GM18499 (cell line): ENCODE measurements around the gene FSTL4.

Experiments used
- ATAC-seq: cut with Tn5 transposase; IDR thresholded peaks from one replicate; pipeline ENCODE4 v1.9.1; 2021; ENCODE audit warnings: moderate number of reproducible peaks; ENCODE audit not compliant: insufficient read depth, unreplicated experiment

FSTL4 gene

GRCh38 chr5:133483406-133484090 lies 128.8 kb downstream of the FSTL4 start:
- ATAC-seq = no peak

GRCh38 chr5:133482028-133482427 lies 130.3 kb downstream of the FSTL4 start:
- no peak for ATAC-seq

GRCh38 chr5:133480866-133481265 lies 131.5 kb downstream of the FSTL4 start:
- no peak for ATAC-seq

- ATAC-seq = no peak
Measured at GRCh38 chr5:133480366-133480765, 132.0 kb downstream of the FSTL4 start.

GRCh38 chr5:133478199-133478985 lies 133.9 kb downstream of the FSTL4 start:
- ATAC-seq = no peak

- no peak for ATAC-seq
Measured at GRCh38 chr5:133475986-133476385, 136.4 kb downstream of the FSTL4 start.

GRCh38 chr5:133474851-133475590 lies 137.3 kb downstream of the FSTL4 start:
- ATAC-seq = no peak

- no peak for ATAC-seq
Measured at GRCh38 chr5:133473291-133473690, 139.1 kb downstream of the FSTL4 start.

GRCh38 chr5:133472829-133473228 lies 139.5 kb downstream of the FSTL4 start:
- no peak for ATAC-seq

- ATAC-seq = no peak
Measured at GRCh38 chr5:133471699-133472098, 140.6 kb downstream of the FSTL4 start.

GRCh38 chr5:133470841-133471240 lies 141.5 kb downstream of the FSTL4 start:
- no peak for ATAC-seq

- no peak for ATAC-seq
Measured at GRCh38 chr5:133469846-133470245, 142.5 kb downstream of the FSTL4 start.

- ATAC-seq = no peak
Measured at GRCh38 chr5:133469252-133469651, 143.1 kb downstream of the FSTL4 start.

- ATAC-seq = no peak
Measured at GRCh38 chr5:133468596-133468995, 143.7 kb downstream of the FSTL4 start.

- ATAC-seq = no peak
Measured at GRCh38 chr5:133467826-133468463, 144.4 kb downstream of the FSTL4 start.

- ATAC-seq = no peak
Measured at GRCh38 chr5:133467335-133467779, 145.0 kb downstream of the FSTL4 start.

GRCh38 chr5:133466556-133467334 lies 145.6 kb downstream of the FSTL4 start:
- ATAC-seq = no peak

- no peak for ATAC-seq
Measured at GRCh38 chr5:133464013-133464412, 148.3 kb downstream of the FSTL4 start.

- ATAC-seq = no peak
Measured at GRCh38 chr5:133461796-133462516, 150.4 kb downstream of the FSTL4 start.
